H1 (cell line): Measurements from ENCODE around the gene CEP57L1. TPM values are rescaled to one million over a fixed set of nuclear protein-coding genes. Genes with fewer than 3 reads are reported as not detected.

Experiments used
- CTCF ChIA-PET: fragments of 300-600 bp; sonication (Branson Sonifier 250); formaldehyde crosslinking; loops from one replicate; lab custom pipeline; 2021; ENCODE audit not compliant: partially characterized antibody; lab: Charles Lee
- POLR2A ChIA-PET: fragments of 300-600 bp; sonication (Branson Sonifier 250); formaldehyde crosslinking; loops from one replicate; lab custom pipeline; 2021; ENCODE audit warnings: inconsistent platforms; ENCODE audit not compliant: partially characterized antibody; lab: Charles Lee
- DNase-seq, 2 experiments: peaks; one replicate each; pipeline versions ENCODE4 v3.0.0 to v3.0.0-alpha.2; 2010 to 2022; ENCODE audit warnings: low spot score in 2 of 2, low read depth in 1 of 2, mixed read lengths in 1 of 2
- FAIRE-seq: peaks from 2 replicates; lab custom pipeline; 2011; peaks lifted over from hg19 to GRCh38; lab: Jason Lieb, UNC
- H2AFZ ChIP-seq: 2 replicates; pipeline ENCODE4 v1.8.1; 2012; ENCODE audit warnings: low read length, inconsistent platforms
- H2AK5ac ChIP-seq: 2 replicates; pipeline ENCODE4 v1.6.1; 2013; ENCODE audit warnings: low read depth, low read length
- H2BK120ac ChIP-seq: replicated peaks from 2 replicates; pipeline ENCODE3; 2013; ENCODE audit warnings: low read depth, low read length, inconsistent platforms
- H2BK12ac ChIP-seq: 2 replicates; pipeline ENCODE4 v1.6.1; 2013; ENCODE audit warnings: low read depth, low read length
- H2BK15ac ChIP-seq: 2 replicates; pipeline ENCODE4 v1.6.1; 2013; ENCODE audit warnings: low read length
- H2BK20ac ChIP-seq: 2 replicates; pipeline ENCODE4 v1.6.1; 2013; ENCODE audit warnings: low read length
- H2BK5ac ChIP-seq: 2 replicates; pipeline ENCODE4 v1.6.1; 2013; ENCODE audit warnings: low read depth, low read length
- H3K14ac ChIP-seq: 2 replicates; pipeline ENCODE4 v1.6.1; 2013; ENCODE audit warnings: inconsistent platforms; ENCODE audit not compliant: insufficient read length
- H3K18ac ChIP-seq: 2 replicates; pipeline ENCODE4 v1.6.1; 2013; ENCODE audit warnings: low read length; ENCODE audit errors: extremely low read depth
- H3K23ac ChIP-seq: 2 replicates; pipeline ENCODE4 v1.6.1; 2013; ENCODE audit warnings: inconsistent platforms; ENCODE audit not compliant: insufficient read length
- H3K23me2 ChIP-seq: 2 replicates; pipeline ENCODE4 v1.6.1; 2013; ENCODE audit warnings: low read depth, low read length
- H3K27ac ChIP-seq: 2 replicates; pipeline ENCODE4 v1.6.1; 2011; ENCODE audit warnings: low read depth, low read length, inconsistent platforms
- H3K27me3 ChIP-seq, 4 experiments: replicated peaks in 1 of 4; 1 replicate in 1 of 4; 2 replicates in 3 of 4; pipeline versions ENCODE4 v1.6.1 to v1.8.1; 2011 to 2013; ENCODE audit warnings: low read length in 3 of 4, mild to moderate bottlenecking in 3 of 4, inconsistent platforms in 2 of 4, mixed read lengths in 2 of 4, moderate library complexity in 1 of 4; ENCODE audit not compliant: control insufficient read depth in 3 of 4, insufficient read depth in 3 of 4; ENCODE audit errors: extremely low read depth in 1 of 4
- H3K36me3 ChIP-seq, 4 experiments: 2 replicates each; pipeline versions ENCODE4 v1.6.1 to v1.8.1; 2011 to 2013; ENCODE audit warnings: mild to moderate bottlenecking in 4 of 4, low read length in 3 of 4, moderate library complexity in 2 of 4, control low read depth in 1 of 4, inconsistent platforms in 1 of 4; ENCODE audit not compliant: insufficient read depth in 4 of 4, control insufficient read depth in 2 of 4
- H3K4ac ChIP-seq: replicated peaks from 2 replicates; pipeline ENCODE3; 2013; ENCODE audit warnings: low read length, low read depth, mixed read lengths, inconsistent platforms; ENCODE audit not compliant: insufficient read length
- H3K4me1 ChIP-seq, 4 experiments: replicated peaks in 1 of 4; 1 replicate in 1 of 4; 2 replicates in 3 of 4; pipeline versions ENCODE4 v1.6.1 to v1.8.1; 2011 to 2013; ENCODE audit warnings: low read length in 3 of 4, inconsistent platforms in 2 of 4, mixed read lengths in 1 of 4; ENCODE audit not compliant: insufficient read depth in 4 of 4, control insufficient read depth in 3 of 4
- H3K4me2 ChIP-seq, 2 experiments: 2 replicates each; pipeline versions ENCODE4 v1.6.1 to v1.8.1; 2011 to 2013; ENCODE audit warnings: low read depth in 2 of 2, low read length in 2 of 2, control low read depth in 1 of 2, inconsistent platforms in 1 of 2, mild to moderate bottlenecking in 1 of 2; ENCODE audit not compliant: insufficient read depth in 1 of 2
- H3K4me3 ChIP-seq, 4 experiments: fragments of 200-600, 300-600 bp in 1 of 4; sonication (generic), shearing (Covaris generic), sonication (Bioruptor Twin) in 1 of 4; 2 replicates each; pipeline versions ENCODE4 v1.5.1 to v1.8.1; 2011 to 2016; ENCODE audit warnings: low read length in 4 of 4, low read depth in 3 of 4, control low read depth in 2 of 4, inconsistent platforms in 2 of 4, mild to moderate bottlenecking in 2 of 4, mixed read lengths in 1 of 4, moderate library complexity in 1 of 4; ENCODE audit not compliant: insufficient read depth in 2 of 4; ENCODE audit errors: extremely low read depth in 1 of 4
- H3K56ac ChIP-seq: replicated peaks from 2 replicates; pipeline ENCODE3; 2013; ENCODE audit warnings: low read depth, mild to moderate bottlenecking, mixed read lengths, low read length, inconsistent platforms; ENCODE audit not compliant: insufficient read length
- H3K79me1 ChIP-seq: 2 replicates; pipeline ENCODE4 v1.6.1; 2013; ENCODE audit warnings: low read depth, low read length, control low read depth
- H3K79me2 ChIP-seq, 2 experiments: 2 replicates each; pipeline versions ENCODE4 v1.6.1 to v1.8.1; 2012 to 2013; ENCODE audit warnings: low read length in 2 of 2, mild to moderate bottlenecking in 2 of 2, inconsistent platforms in 1 of 2; ENCODE audit not compliant: insufficient read depth in 2 of 2, control insufficient read depth in 1 of 2
- H3K9ac ChIP-seq, 4 experiments: replicated peaks in 1 of 4; 1 replicate in 1 of 4; 2 replicates in 3 of 4; pipeline versions ENCODE4 v1.6.1 to v1.8.1; 2011 to 2013; ENCODE audit warnings: low read depth in 3 of 4, low read length in 3 of 4, control low read depth in 2 of 4, mild to moderate bottlenecking in 2 of 4, moderate library complexity in 2 of 4, inconsistent platforms in 1 of 4; ENCODE audit errors: extremely low read depth in 1 of 4
- H3K9me3 ChIP-seq, 2 experiments: 2 replicates each; pipeline versions ENCODE4 v1.6.1 to v1.8.1; 2012 to 2013; ENCODE audit warnings: mild to moderate bottlenecking in 2 of 2, moderate library complexity in 2 of 2, control low read depth in 1 of 2, inconsistent platforms in 1 of 2, low read depth in 1 of 2, low read length in 1 of 2, mixed read lengths in 1 of 2; ENCODE audit not compliant: insufficient read depth in 2 of 2
- H4K20me1 ChIP-seq, 2 experiments: replicated peaks in 1 of 2; 2 replicates each; pipeline versions ENCODE3 to v1.8.1; 2011 to 2013; ENCODE audit warnings: inconsistent platforms in 2 of 2, low read length in 2 of 2, mild to moderate bottlenecking in 1 of 2; ENCODE audit not compliant: insufficient read depth in 2 of 2, control insufficient read depth in 1 of 2
- H4K5ac ChIP-seq: 2 replicates; pipeline ENCODE4 v1.6.1; 2013; ENCODE audit warnings: low read length, low read depth, mixed read lengths, inconsistent platforms; ENCODE audit not compliant: insufficient read length
- H4K8ac ChIP-seq: 2 replicates; pipeline ENCODE4 v1.8.0; 2013; ENCODE audit warnings: mild to moderate bottlenecking, moderate library complexity, low read length, inconsistent platforms; ENCODE audit not compliant: insufficient read depth; ENCODE audit errors: extremely low read depth
- H4K91ac ChIP-seq: replicated peaks from 2 replicates; pipeline ENCODE3; 2013; ENCODE audit warnings: low read length, mixed read lengths, inconsistent platforms; ENCODE audit not compliant: insufficient read length
- BCL11A ChIP-seq, 2 experiments: IDR thresholded peaks; one replicate each; pipeline ENCODE4 v1.6.1; 2011; ENCODE audit warnings: low read depth in 2 of 2, low read length in 2 of 2, mild to moderate bottlenecking in 2 of 2
- CEBPB ChIP-seq: IDR thresholded peaks from 2 replicates; pipeline ENCODE4 v1.6.1; 2012; ENCODE audit warnings: low read depth, low read length
- HDAC2 ChIP-seq, 2 experiments: fragments of 300-600 bp in 1 of 2; sonication (generic) in 1 of 2; IDR thresholded peaks; 2 replicates each; pipeline ENCODE4 v1.6.1; 2011 to 2012; ENCODE audit warnings: low read depth in 2 of 2, low read length in 2 of 2, mild to moderate bottlenecking in 2 of 2, moderate library complexity in 2 of 2, borderline replicate concordance in 1 of 2, inconsistent platforms in 1 of 2
- KDM1A ChIP-seq: fragments of 200-600, 300-600 bp; sonication (generic); IDR thresholded peaks from 2 replicates; pipeline ENCODE4 v1.7.1; 2016; ENCODE audit warnings: mild to moderate bottlenecking, low read length, borderline replicate concordance
- NRF1 ChIP-seq: IDR thresholded peaks from 2 replicates; pipeline ENCODE4 v1.6.1; 2011; ENCODE audit warnings: mild to moderate bottlenecking, low read depth, low read length, improper control_type of control experiment
- RXRA ChIP-seq: IDR thresholded peaks from 2 replicates; pipeline ENCODE4 v1.6.1; 2011; ENCODE audit warnings: low read depth, mild to moderate bottlenecking, low read length, moderate library complexity; ENCODE audit not compliant: insufficient read depth
- SIN3A ChIP-seq, 2 experiments: IDR thresholded peaks in 1 of 2; conservative IDR thresholded peaks in 1 of 2; 2 replicates each; pipeline ENCODE4 v1.6.1; 2011 to 2012; ENCODE audit warnings: low read length in 2 of 2, improper control_type of control experiment in 1 of 2, low read depth in 1 of 2, mild to moderate bottlenecking in 1 of 2
- SP2 ChIP-seq: IDR thresholded peaks from 2 replicates; pipeline ENCODE4 v1.6.1; 2012; ENCODE audit warnings: mild to moderate bottlenecking, low read length, inconsistent platforms
- SP4 ChIP-seq: IDR thresholded peaks from 2 replicates; pipeline ENCODE4 v1.6.1; 2012; ENCODE audit warnings: low read length, inconsistent platforms
- WGBS, 2 experiments: shearing (Covaris generic) in 1 of 2; methylation state at CpG; one replicate each; pipeline versions ENCODE4 v1.1.6 to v1.1.7; 2013 to 2015; ENCODE audit warnings: low lambda C conversion rate in 2 of 2, mixed read lengths in 2 of 2, inconsistent platforms in 1 of 2, low coverage in 1 of 2, missing lambda C conversion rate in 1 of 2; ENCODE audit not compliant: insufficient replicate concordance in 2 of 2, insufficient coverage in 1 of 2, insufficient read length in 1 of 2; ENCODE audit errors: extremely low coverage in 1 of 2, missing lambda C conversion rate in 1 of 2; 5-methylcytosine and 5-hydroxymethylcytosine counted together
- polyA plus RNA-seq, 7 experiments: library from polyadenylated mRNA; depleted of rRNA in 3 of 7; stranded (reverse) in 5 of 7; unstranded in 2 of 7; fragments of >200 nt in 5 of 7; fragments of 200-250 nt in 2 of 7; gene quantifications; 1 replicate in 5 of 7; 2 replicates in 1 of 7; 4 replicates in 1 of 7; pipeline versions ENCODE4 v1.2.1 to v1.2.3, GENCODE V29; 2011 to 2013; ENCODE audit warnings: missing spikeins in 2 of 7, mixed read lengths in 2 of 7
- total RNA-seq: library from RNA; stranded (reverse); fragmentation: NEBNext Ultra II Directional; extraction: Animal tissue kit (Norgen Biotek cat#: 25700); gene quantifications from 2 replicates; pipeline ENCODE4 v1.2.1, GENCODE V29; 2021
- TF ChIP-seq, protein P1 (sequence below): IDR thresholded peaks from 2 replicates; pipeline ENCODE4 v1.6.1; 2011; ENCODE audit warnings: low read length, improper control_type of control experiment
- TF ChIP-seq, protein P2 (sequence below): IDR thresholded peaks from 2 replicates; pipeline ENCODE4 v1.6.1; 2012; ENCODE audit warnings: inconsistent platforms

Gene CEP57L1
- total and polyA plus RNA-seq, 2 of the 8 experiments (the other 6 are each of a cell fraction or from before 2014, with no cell fraction given): 3.6 to 11.5 TPM

DNA sequence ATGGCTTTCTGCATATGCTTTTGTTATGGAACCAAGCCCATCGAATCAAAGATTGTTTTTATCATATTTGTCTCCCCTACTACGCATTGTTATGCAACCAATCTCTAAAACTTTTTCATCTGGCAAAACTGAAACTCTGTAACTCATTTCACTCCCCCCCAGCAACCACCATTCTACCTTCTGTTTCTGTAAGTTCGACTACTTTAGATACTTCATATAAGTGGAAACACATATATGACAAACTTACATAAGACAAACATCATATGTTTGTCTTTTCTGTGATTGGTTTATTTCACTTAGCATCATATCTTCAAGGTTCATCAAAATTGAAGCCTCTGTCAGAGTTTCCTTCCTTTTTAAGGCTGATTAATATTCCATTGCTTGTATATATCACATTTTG lies 34.8 kb downstream of the CEP57L1 start:
- Histone ChIP-seq H3K23me2 (no peaks in the 10 kb centered on the region), H4K20me1 (no peaks in the 10 kb centered on the region), H3K14ac (no peak overlapping the region), H3K9ac (no peak overlapping the region), H3K79me2 (no peaks in the 10 kb centered on the region), H4K8ac (no peak overlapping the region), H3K4me1 (no peaks in the 10 kb centered on the region), H3K36me3 (no peaks in the 10 kb centered on the region), H4K91ac (no peak overlapping the region), H3K4ac (no peak overlapping the region), H3K79me1 (no peaks in the 10 kb centered on the region), H3K27ac (no peak overlapping the region), H2BK5ac (no peak overlapping the region), H3K4me3 (no peak overlapping the region), H2BK15ac (no peak overlapping the region), H2BK20ac (no peak overlapping the region), H2BK12ac (no peak overlapping the region), H2AFZ (no peak overlapping the region), H2BK120ac (no peak overlapping the region), H3K23ac (no peak overlapping the region), H3K4me2 (no peak overlapping the region), H3K18ac (no peak overlapping the region), H3K27me3 (no peaks in the 10 kb centered on the region), H4K5ac (no peak overlapping the region), H3K56ac (no peak overlapping the region), H2AK5ac (no peak overlapping the region), H3K9me3 (no peaks in the 10 kb centered on the region)
- no peak for FAIRE-seq
- POLR2A ChIA-PET: interaction anchor here (0.6 kb wide), 1 partner anchor 11 kb away, joined by 3 read pairs; no protein-coding TSS in a partner anchor
- 88% methylated on average over 3 of the region's 3 CpGs; no CpG with 5 or more reads in 1 of the 2 experiments for WGBS, 2 experiments
- no peak for DNase-seq
- TF ChIP-seq, protein P1, sequence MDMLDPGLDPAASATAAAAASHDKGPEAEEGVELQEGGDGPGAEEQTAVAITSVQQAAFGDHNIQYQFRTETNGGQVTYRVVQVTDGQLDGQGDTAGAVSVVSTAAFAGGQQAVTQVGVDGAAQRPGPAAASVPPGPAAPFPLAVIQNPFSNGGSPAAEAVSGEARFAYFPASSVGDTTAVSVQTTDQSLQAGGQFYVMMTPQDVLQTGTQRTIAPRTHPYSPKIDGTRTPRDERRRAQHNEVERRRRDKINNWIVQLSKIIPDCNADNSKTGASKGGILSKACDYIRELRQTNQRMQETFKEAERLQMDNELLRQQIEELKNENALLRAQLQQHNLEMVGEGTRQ: no peak
- TF ChIP-seq NRF1: no peak
- TF ChIP-seq SIN3A (conservative IDR thresholded peaks at IDR 0.05 in 1 of 2, IDR thresholded peaks at IDR 0.05 in 1 of 2; ENCODE audit: low read depth in 1 of 2, low read length in 2 of 2): no peak
- TF ChIP-seq RXRA: no peak
- TF ChIP-seq, protein P2, sequence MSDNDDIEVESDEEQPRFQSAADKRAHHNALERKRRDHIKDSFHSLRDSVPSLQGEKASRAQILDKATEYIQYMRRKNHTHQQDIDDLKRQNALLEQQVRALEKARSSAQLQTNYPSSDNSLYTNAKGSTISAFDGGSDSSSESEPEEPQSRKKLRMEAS: no peak
- TF ChIP-seq SP4: no peak
- no peak for TF ChIP-seq CEBPB
- no peak for TF ChIP-seq SP2
- no peak for TF ChIP-seq KDM1A
- no peak for TF ChIP-seq HDAC2 (IDR thresholded peaks at IDR 0.05; ENCODE audit: borderline replicate concordance in 1 of 2, low read depth in 2 of 2, low read length in 2 of 2)
- TF ChIP-seq BCL11A (IDR thresholded peaks at IDR 0.05; ENCODE audit: low read depth in 2 of 2, low read length in 2 of 2): no peak
- CTCF ChIA-PET: no interaction called here
